NK-92 treated with Interleukin-12 subunit alpha and Interleukin-12 subunit beta, amount 100 ng/mL, for 24 hours (cell line): Measurements from ENCODE around the gene RBPJ.
"Not testable (repeated sequence)": the region's sequence is repeated elsewhere in the genome, so short reads cannot be mapped to it uniquely, and the experiment has no call there.

ENCODE experiments used
- DNase-seq: peaks from one replicate; lab custom pipeline; 2025; lab: John Stamatoyannopoulos, UW

RBPJ gene

GRCh38 chr4:26375551-26375950 is 54.7 kb downstream of the RBPJ start:
- no peak for DNase-seq

GRCh38 chr4:26377328-26378311 is 56.8 kb downstream of the RBPJ start:
- no peak for DNase-seq

DNA sequence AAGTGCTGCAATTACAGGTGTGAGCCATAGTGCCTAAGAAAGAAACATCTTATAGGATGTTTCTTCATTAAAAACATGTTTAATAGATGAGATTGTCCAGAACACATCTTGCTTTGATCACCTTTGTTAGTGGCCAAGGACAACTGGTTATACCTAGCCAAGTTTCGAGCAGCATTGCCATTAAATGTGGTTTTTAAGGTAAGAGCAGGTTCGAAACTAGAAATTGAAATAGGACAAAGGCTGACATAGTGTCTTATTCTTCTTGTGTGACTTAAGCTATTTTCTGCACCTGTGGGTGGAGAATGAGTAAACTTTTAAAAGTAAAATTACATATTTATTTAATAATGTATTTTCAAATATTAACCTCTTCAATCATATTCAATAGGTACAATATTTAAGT is 59.0 kb downstream of the RBPJ start:
- DNase-seq = no peak

GRCh38 chr4:26380740-26381139 is 59.9 kb downstream of the RBPJ start:
- DNase-seq = no peak

- no peak for DNase-seq
Measured at GRCh38 chr4:26384380-26385057, 63.7 kb downstream of the RBPJ start.

GRCh38 chr4:26385690-26386089 is 64.9 kb downstream of the RBPJ start:
- no peak for DNase-seq

GRCh38 chr4:26386386-26386785 is 65.6 kb downstream of the RBPJ start:
- DNase-seq = no peak

DNA sequence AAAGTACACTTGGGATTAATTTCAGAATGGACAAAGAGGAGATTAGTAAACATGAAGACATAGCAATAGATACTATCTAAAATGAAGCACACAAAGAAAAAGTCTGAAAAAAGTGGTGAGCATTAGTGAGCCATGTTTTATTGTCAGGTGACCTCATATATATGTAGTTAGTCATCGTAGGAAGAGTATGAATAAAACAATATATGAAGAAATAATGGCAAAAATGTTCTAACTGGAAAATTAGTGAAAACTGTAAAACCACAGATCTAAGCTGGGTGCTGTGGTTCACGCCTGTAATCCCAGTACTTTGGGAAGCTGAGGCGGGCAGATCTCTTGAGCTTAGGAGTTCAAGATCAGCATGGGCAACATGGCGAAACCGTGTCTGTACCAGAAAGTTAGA is 67.9 kb downstream of the RBPJ start:
- no peak for DNase-seq

DNA sequence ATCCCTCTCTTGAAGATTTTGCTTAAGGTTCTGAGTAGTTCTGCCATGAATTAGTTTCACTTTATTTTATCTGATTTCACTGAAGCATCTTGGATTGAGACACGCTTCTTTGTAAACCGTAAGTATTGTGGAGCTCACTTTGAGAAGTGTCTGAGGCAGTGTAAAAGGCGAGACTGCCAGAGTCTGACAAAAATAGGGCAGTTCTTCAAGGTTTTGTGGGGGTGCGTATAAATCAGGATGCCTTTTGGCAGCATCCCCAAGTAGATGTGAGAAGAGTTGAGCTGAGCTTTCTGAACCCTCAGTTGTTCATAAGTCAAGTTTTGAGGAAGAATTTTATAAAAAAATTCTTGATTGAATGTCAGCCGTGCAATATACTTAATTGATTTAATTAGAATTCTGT is 76.3 kb downstream of the RBPJ start:
- no peak for DNase-seq

- no peak for DNase-seq
Measured at GRCh38 chr4:26400132-26400531, 79.3 kb downstream of the RBPJ start.

DNA sequence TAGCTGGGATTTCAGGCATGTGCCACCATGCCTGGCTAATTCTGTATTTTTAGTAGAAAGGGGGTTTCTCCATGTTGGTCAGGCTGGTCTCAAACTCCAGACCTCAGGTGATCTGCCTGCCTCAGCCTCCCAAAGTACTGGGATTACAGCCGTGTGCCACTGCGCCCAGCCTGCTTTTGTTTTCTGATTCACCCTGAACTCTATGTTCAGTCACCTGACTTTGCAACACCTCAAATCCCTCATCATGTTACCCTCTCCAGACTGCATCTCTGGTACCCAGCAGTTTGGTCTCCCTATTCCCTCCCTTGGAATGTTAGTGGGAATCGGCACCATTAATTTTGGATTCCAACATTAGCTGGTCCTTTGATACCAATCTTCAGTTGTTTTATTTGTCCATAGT is 81.2 kb downstream of the RBPJ start:
- not testable (repeated sequence) for DNase-seq

GRCh38 chr4:26402458-26402857 is 81.6 kb downstream of the RBPJ start:
- no peak for DNase-seq

- DNase-seq = no peak
Measured at GRCh38 chr4:26404743-26405206, 84.0 kb downstream of the RBPJ start.

- DNase-seq = no peak
Measured at GRCh38 chr4:26406346-26406975, 85.6 kb downstream of the RBPJ start.

GRCh38 chr4:26407476-26407875 is 86.7 kb downstream of the RBPJ start:
- no peak for DNase-seq

DNA sequence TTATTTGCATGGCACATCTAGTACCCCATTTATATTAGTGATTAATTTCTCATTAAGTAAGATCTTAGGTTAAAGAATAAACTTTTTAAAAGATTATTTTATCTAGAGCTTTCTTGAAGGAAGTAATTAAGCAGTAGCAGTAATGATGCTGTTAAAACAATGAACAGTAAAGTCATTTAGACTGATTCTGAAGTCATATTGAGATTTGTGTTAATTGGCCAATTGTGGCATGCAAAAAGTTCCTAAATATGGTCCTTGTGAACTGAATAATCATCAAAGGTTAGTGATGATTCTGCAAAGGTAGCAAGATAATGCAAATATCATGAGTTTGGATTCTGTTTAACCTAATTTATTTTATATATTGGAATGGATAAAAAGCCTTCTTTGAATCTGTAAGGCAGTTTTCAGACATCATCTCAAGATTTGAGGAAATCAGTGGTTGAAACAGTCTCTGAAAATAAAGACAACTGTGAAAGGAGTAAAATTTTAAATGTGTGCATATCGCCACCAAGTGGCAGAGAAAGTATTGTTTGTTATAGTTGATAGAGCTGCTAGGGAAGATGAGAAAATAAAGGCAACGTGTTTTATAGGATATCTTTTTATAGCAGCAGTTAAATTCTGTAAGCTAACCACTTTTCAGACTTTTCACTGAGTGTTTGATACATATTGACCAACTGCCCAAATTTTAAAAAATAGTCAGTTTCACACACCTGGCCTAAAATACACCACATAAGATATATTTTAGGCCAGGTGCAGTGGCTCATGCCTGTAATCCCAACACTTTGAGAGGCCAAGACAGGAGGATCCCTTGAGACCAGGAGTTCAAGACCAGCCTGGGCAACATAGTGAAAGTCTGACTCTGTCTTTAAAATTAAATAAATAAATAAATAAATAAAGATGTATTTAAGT is 89.8 kb downstream of the RBPJ start:
- no peak for DNase-seq

DNA sequence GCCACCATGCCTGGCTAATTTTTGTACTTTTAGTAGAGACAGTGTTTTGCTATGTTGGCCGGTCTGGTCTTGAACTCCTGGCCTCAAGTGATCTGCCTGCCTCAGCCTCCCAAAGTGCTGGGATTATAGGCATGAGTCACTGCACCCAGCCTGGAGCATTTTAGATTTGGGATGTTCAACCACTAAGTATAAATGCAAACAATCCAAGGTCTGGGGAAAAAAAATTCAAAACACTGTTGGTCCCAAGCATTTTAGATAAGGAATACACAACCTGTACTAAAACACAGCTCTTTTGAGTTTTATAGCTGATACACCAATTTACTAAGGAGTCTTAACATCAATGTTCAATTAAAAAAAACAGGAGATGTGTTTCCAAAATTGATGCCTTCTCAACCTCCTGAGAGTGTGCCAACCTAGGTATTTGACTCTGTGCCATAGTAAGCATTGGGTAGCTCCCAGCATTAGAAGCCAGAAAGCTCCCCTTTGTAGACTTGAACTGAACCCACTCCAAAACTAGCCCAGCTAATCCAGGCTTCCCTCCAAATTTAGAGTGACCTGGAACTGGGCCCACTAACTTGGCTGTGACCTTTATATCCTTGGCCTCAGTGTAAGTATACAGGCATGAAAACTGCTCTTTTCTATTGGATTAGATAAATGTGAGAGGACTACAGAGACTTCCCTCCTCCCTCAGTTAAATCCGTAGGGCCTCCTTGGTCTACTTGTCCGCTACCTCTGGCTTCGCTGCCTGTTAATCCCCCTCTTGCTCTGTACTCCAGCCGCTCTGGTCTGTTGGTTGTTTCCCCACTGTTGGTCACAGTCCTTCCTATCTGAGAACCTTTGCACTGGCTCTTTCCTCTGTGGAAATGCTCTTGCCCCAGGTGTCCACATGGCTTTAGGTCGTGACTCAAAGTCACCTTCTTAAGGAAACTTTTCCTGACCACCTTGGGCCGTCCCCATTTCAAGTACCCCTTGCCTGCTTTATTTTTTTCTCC is 91.9 kb downstream of the RBPJ start:
- no peak for DNase-seq

DNA sequence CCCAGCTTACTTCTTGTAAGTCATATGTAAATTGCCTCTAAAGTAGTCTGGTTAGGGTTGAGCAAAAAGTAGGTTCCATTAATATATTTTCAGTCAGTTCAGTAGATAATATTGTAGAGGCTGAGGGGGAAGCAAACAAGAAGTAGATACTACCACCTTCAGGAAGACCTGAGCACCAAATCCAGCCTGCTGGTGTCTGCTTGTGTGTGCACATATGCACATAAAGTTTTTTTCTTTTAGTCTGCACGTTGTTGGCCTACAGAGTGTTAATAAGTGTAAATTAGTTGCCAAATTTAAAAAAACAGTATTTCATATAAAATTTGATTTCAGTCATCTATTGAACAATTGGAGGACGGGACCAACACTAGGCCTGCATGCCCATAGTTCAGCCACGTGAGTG is 92.8 kb downstream of the RBPJ start:
- DNase-seq = no peak

GRCh38 chr4:26418107-26418506 is 97.3 kb downstream of the RBPJ start:
- DNase-seq = no peak

GRCh38 chr4:26418850-26419249 is 98.0 kb downstream of the RBPJ start:
- DNase-seq = no peak
